DMS 273 treated with DMSO at 0.1 percent for 48 hours (cell line): Measurements from ENCODE around the gene RPP25L.
A peak's percentile ranks its signal among the peaks of the same experiment; 100 is the strongest.

Experiments
- DNase-seq: peaks from one replicate; lab custom pipeline; 2025; lab: John Stamatoyannopoulos, UW

RPP25L gene

GRCh38 chr9:34568774-34569173 is 43.1 kb downstream of the RPP25L start:
- DNase-seq: peak; percentile 18

GRCh38 chr9:34568133-34568532 is 43.8 kb downstream of the RPP25L start:
- no peak for DNase-seq

GRCh38 chr9:34566972-34567371 is 44.9 kb downstream of the RPP25L start:
- DNase-seq: no peak

GRCh38 chr9:34566322-34566721 is 45.6 kb downstream of the RPP25L start:
- DNase-seq: no peak

DNA sequence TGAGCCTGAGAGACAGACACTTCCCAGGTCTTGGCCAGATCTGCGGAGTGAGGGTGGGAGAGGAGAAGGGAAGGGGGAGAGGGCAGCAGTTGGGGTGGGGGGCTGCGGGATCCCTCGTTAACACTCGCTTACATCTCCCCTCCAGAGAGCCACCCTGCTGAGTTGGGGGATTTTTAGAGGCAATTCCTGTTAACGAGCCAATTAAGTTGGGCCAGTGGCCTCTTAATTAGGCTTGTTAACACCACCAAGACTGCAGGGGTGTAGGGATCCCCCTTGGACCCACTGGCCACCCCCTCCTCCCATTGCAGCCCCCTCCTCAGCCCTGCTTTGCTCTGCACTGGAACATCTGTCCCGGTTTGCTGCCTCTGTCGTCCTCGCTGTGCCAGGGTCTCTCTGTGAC is 46.0 kb downstream of the RPP25L start:
- DNase-seq: no peak

DNA sequence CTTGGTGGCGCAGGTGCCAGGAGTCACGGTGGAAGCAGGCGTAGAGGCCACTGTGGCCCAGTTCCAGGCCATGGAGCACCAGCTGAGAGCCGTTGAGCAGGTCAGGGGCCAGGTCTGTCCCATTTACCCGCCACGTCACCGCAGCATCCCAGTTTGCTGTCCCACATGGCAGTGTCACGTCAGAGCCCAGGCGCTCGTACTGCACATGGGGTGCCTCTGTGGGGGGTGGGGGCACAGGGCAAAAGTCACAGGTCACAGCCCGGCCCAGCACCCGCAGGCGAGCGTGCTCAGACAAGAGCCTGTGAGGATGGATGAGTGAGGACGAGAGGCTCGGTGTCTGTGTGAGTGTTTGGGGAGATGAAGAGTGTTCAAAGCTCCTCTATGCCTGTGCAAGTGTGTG is 47.3 kb downstream of the RPP25L start:
- DNase-seq: no peak

GRCh38 chr9:34563262-34563661 is 48.6 kb downstream of the RPP25L start:
- DNase-seq: no peak

- no peak for DNase-seq
These were observed 49.7 kb downstream of the RPP25L start for GRCh38 chr9:34562135-34562745.

GRCh38 chr9:34560599-34561214 is 51.2 kb downstream of the RPP25L start:
- no peak for DNase-seq
